ENCODE results near the gene ZBTB7B.

ZBTB7B gene

DNA sequence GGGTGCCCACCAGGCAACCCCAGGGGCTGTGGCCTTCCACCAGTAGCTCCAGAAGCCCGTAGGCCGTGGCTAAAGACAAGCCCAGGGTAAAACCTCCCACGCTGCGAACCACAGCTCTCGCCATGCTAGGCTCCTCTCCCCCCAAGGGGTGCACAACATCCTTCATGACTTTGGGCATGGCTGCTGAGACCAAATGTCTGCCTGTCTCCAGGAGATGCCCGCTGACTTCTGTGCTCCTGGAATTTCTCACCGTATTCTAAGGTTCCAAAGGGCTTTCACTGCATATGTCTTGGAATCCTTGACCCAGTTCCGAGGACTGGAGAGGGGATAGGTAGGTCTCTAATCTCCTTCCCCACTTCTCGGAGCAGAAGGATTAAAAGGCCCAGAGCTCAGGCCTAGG lies 30.9 kb downstream of the ZBTB7B start, which contains the start of the genes DCST1 and DCST2:
Gene DCST1 (plus strand): TSS at position 301 of the 400 bp plus-strand sequence. CDS start 213 bp downstream, outside the sequence.
Gene DCST2 (minus strand): TSS at position 258 of the 400 bp plus-strand sequence. CDS start 80 bp downstream, at position 178.
- in situ Hi-C loops (cut with HindIII; ENCODE audit: low sequenced_read_pairs), result no loop called here

DNA sequence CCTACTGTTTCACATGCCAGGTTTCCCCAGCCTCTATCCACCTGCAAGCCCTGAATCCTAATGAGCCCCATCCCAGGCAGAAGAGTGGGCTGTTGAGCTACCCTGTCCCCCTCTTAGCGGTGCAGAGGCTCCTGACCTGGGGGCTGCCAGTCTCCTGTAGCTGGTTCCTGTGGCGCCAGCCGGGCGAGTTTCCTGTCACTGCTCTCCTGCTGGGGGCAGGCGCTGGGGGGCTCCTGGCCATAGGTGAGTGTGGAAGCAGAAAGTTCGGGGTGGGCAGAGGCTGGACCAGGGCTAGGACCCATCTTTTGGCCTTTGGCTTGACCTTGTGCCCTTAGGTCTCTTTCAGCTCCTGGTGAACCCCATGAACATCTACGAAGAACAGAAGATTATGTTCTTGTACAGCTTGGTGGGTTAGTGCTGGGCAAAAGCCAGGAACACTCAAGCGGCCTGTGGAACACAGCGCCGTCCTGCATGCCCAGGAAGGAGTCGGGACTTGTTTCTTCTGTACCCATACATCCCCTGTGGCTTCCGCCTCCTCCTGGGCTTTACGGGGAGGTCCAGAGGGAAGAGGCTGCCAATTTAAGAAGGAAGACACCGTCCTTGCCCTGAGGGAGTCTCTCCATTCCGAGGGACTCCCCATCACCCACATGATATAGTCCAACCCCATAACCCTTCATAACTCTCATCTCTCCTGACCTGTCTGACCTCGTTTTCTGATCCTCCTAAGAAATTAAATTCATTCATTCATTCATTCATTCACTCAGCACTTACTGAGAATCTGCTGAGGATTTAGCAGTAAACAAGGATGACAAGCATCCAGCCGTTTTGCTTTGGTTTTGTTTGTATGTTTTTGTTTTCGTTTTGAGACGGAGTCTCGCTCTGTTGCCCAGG lies 32.0 kb downstream of the ZBTB7B start:
- in situ Hi-C loops (cut with HindIII; ENCODE audit: low sequenced_read_pairs), result no loop called here

DNA sequence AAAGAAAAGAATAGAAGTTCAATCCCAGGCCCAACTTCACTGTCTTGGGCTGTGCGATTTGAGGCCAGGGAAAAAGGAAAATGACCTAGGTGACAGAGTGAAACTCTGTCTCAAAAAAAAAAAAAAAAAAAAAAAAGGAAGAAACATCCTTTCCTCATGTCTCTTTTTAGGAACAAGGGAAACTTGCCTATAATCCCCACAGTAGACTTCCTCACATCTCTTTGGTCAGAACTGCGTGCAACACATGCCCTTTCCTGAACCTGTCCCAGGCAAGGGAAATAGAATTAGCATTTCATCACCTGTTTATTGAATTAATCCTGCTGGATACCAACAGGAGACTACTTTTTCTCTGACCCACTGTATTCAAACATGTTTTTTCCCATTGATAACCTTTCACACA lies 33.3 kb downstream of the ZBTB7B start:
- in situ Hi-C loops (cut with HindIII; ENCODE audit: low sequenced_read_pairs), result no loop called here

DNA sequence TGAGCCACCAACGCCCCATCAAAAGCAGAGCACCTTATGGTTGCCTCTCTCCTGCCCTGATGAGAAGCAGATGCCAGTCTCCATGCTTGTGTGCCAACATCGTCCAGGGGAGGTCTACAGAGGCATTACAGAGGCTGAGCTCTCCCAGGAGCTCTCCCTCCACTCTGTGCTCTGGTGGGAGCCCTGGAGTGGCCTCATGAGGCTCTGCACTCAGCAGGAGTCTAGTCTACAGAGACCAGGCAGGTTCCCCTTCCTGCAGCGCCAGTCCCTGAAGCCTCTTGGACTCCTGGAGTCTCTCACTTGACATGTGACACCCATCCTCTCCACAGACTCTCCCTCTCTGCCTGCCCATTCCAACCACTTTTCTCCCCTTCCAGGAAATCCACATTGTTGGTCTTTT lies 34.4 kb downstream of the ZBTB7B start:
- in situ Hi-C loops (cut with HindIII; ENCODE audit: low sequenced_read_pairs), result no loop called here

DNA sequence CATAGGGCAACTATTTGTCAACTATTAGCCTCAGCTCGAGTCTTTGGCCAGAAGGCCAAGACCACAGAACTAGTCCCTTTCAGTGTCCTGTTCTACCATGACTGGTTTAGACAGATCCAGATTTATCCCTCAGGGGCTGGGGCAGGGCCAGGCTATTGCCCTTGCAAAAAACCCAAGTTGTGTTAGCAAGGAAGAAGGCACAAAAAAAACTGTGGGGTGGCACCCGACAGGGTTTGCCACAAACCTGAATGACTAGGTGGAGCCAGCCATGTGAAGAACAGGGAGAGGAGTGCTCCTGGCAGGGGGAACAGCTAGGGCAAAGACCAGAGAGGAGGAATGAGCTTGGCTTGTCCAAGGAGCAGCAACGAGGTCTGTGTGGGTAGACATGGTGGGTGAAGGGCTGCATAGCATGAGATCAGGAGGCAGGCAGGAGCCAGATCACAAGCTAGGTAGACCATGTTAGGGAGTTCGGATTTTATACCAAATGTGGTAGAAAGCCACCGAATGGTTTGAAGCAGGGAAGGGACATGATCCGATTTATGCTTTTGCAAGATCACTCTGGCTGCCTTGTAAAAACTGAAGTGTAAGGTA lies 35.3 kb downstream of the ZBTB7B start:
- in situ Hi-C loops (cut with HindIII; ENCODE audit: low sequenced_read_pairs), result no loop called here

DNA sequence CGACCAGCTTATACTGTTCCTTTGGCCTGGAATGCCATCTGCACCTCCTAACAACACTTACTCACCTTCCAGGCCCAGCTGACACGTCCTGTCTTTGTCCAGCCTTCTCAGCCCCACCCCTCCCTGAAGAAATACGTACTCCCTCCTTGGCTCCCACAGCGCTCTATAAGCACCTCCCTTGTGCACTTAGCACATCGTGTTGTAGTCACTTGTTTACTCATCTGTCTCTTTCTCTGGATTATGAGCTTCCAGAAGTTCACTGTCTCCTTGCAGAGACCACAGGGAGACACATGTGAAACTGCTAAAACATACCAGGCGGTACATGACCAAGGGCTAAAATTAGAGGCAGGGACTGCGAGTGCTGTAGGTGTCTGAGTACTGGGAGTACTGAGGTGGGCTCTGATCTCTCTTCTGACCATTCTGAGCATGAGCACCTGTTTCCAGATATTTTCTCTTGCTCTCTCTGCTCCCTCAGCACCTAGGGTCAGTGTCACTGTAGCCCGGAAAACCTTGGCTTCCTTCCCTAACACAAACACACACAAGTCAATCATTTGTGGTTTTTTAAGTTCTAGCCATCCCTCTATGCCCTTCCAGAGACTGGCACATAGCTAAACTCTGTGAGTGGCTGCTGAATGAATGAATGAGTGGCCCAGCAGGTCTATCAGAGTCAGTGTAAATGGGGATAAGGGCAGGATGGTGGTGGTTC lies 36.2 kb downstream of the ZBTB7B start:
- in situ Hi-C loops (cut with HindIII; ENCODE audit: low sequenced_read_pairs), result no loop called here

DNA sequence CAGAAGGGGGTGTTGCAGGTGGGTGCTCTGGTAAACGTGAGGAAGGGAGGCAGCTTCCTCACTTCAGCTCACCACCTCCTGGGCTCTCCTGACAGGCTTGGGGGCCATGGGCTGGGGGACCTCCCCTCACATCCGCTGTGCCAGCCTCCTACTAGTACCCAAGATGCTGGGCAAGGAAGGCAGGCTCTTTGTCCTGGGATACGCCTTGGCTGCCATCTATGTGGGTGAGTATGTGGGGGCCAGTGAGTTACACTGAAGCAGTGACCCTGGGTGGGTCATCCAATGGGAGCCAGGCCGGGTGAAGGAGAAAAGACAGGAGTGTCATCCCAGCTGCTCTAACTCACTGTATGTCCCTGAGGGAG lies 36.7 kb downstream of the ZBTB7B start:
- in situ Hi-C loops (cut with HindIII; ENCODE audit: low sequenced_read_pairs), result no loop called here

DNA sequence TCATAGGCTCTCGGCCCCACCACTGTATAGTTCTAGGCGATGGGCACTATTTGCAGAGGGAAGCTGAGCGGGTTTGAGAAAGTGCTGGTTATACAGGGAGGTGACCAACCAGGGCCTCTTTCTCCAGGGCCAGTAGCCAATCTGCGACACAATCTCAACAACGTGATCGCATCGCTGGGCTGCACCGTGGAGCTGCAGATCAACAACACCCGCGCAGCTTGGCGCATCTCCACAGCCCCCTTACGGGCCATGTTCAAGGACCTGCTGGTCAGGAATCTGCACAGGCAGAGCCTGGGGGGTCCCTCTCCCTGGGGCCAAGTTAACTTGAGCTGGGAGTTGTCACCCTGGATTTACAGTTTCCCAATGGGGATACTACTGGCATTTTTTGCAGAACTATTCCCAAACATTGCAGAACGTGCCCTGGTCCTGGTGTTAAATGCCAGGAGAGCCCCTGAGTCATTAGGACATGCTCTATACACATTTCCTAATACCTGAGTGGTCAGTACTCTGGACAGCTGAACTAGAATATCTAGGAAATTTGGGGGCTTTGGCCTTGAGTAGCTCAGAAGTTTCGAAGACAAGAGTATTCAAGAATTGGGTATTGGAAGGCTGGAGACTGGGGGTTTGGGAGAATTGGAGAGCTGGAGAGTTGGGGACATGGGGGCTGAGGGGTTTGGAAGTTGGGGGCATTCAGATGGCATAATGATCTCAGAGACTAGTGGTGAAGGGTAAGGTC lies 37.9 kb downstream of the ZBTB7B start:
- in situ Hi-C loops (cut with HindIII; ENCODE audit: low sequenced_read_pairs), result no loop called here

DNA sequence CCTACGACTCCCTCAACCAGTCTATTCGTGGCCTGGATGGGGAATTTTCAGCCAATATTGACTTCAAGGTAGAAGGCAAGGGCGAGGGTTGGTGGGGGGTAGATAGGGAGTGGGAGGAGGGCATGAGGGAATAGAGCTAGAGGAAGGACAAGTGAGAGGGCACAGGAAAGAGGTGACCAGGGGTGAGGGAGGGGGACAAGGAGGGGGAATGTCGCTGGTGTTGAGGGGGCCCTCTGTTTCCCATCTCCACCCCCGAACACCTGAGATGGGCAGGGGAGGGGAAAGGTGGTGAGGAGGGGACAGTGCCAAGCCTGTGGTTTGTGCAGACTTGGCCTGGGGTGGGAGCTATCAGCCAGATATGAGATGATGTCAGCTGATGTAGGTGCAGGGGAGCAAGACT lies 40.2 kb downstream of the ZBTB7B start:
- in situ Hi-C loops (cut with HindIII; ENCODE audit: low sequenced_read_pairs), result no loop called here

DNA sequence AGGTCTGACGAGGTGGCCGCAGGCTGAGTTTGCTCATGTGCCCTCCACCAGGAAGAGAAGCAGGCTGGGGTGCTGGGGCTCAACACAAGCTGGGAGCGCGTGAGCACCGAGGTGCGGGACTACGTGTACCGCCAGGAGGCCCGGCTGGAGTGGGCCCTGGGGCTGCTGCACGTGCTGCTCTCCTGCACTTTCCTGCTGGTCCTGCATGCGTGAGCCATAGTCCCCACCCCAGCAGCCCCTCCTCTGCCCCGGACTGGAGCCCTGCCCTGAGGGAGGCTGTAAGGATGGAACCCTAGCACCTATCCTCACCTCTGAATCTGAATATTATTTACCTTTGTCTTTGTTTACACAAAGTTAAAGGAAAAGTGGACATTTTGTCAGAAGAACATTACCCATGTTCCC lies 40.7 kb downstream of the ZBTB7B start:
- in situ Hi-C loops (cut with HindIII; ENCODE audit: low sequenced_read_pairs), result no loop called here

DNA sequence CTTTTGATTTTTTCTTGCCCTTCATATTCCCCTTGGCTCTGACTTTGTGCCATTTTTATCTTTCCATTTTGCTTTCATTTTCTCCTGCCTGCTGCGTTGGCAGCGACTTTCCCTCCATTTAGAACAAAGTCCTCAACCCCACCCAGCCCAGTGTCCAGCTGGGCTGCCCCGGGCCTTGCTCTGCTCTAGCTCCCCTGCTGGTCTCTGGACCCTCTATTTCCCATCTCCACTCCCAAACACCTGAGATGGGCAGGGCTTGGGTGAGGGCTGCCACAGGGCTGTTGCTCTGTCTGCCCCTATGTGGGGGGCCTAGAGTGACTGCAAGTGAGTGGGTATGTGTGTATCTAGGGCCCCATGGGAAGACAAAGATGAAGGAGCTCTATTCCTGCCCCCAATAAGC lies 41.2 kb downstream of the ZBTB7B start:
- in situ Hi-C loops (cut with HindIII; ENCODE audit: low sequenced_read_pairs), result no loop called here

DNA sequence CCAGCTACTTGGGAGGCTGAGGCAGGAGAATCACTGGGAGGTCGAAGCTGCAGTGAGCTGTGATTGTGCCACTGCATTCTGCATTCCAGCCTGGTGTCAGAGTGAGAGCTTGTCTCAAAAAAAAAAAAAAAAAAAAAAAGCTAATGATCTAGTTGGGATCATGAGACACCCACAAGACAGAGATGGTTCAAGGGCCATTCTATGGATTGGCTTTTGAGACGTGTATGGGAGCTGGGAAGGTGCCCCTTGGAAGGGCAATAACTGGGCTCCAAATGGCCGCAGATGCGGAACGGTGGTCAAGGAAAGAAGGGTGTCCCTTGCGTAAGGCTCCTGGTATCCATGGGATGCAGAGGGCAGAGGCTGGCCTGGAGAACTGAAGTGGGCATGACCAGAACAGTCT lies 41.8 kb downstream of the ZBTB7B start:
- in situ Hi-C loops (cut with HindIII; ENCODE audit: low sequenced_read_pairs), result no loop called here

DNA sequence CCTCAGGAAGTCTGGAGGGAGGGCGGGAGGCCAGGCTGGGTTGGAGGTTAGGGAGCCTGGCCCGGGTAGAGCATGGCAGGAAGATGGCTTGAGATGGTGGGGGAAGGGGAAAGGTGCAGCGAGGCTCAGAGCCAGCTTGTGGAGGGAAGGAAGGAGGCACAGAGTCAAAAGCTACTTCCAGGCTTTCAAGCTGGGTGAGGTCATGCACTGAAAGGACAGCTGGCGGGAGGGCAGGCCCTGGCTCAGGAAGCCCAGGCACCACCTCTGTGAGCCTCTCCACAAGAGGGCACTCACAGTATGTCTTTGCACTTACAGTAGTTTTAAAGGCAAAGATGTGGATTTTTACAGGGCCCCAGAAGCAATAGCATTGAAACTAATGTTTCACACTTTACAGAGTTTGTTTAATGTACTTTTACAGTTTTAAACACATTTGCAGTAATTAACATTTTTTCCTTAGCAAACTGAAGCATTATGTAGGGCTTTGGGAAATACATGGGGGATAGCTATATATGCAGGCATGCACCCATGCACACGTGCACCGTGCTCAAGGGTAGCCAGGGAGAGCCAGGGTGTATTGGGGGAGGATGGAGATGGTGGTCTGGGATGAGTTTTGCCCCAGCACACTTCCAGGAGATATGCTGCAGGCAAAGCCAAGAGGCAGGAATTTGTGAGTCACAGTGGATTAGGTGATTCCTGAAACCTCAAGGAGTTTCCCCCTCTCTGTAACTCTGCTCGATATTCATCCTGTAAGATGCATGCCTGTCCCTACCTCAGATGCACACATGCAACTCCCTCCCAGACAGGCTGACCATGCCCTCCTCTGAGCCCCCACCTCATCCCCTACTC lies 42.4 kb downstream of the ZBTB7B start:
- in situ Hi-C loops (cut with HindIII; ENCODE audit: low sequenced_read_pairs), result no loop called here

DNA sequence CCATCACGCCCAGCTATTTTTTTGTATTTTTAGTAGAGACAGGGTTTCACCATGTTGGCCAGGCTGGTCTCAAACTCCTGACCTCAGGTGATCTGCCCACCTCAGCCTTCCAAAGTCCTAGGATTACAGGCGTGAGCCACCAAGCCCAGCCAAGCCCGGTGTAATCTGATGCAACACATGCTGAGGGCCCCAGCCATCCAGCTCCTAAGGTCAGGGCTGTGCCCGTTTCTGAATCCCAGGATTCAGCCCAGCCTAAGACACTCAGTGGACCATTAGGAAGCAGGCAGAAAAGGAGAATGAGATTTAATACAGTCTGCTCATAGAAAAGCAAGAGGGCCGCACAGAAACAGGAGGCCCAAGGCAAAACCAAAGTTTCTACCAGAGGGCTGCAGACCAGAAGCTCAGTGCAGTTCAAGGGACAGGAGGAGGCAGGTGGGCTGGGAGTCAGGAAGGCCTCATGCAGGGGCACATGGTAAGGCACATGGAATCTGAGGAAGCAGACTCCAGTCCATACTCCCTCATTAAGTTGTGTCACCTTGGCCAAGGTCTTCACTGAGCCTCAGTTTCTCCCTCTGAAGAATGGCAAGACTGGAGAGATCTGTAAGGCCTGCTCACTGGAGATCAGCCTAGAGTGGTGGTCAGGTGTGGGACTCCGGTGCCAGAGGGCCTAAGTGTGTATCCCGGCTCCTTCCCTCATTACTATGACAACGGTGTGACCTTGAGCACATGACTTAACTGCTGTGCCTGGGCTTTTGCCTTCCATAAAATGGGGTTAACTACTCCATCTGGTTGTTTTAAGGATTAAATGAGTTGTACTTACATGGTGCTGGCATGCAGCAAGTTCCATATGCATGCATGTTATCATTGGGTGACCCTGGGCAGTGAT lies 46.1 kb downstream of the ZBTB7B start:
- in situ Hi-C loops (cut with HindIII; ENCODE audit: low sequenced_read_pairs), result no loop called here

DNA sequence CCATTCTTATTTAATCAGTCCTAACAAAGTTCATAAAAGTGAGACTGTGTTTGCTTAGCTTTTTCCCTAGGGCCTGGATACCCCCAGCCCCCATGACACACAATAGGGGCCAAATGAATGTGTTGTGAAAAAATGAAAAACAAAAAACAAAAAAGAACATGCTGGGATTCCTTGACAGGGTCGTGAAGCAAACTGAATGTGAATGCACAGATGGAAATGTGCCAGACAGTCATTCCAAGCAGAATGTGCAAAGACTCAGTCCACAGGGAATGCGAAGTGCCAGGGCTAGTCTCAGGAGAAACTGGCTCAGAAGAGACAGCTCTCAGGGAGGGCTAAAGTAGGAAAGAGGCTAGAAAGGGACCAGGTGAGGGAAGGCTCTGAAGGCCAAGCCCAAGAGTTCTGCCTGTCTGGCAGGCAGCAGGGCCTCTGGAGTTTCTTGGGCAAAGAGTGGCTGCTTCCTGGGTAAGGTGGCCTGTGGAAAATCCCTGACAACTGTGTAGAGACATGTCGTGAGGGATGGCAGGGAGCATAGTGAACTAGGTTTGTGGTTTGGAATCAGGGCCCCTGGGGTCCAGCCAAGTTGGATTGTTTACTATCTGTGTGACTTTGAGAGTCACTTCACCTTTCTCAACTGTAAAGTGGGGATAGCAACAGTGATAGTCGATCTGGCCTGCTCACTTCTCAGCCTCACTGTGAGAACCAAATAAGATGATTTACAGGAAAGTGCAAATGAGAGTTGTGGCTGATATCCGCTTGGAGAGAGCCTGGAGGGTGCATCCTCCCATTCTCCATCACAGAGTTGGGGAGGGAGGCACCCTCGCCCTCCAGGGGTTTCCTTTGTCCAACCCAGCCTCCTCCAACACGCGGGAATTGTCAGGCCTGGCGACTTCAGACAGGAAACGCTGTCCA lies 47.3 kb downstream of the ZBTB7B start:
- in situ Hi-C loops (cut with HindIII; ENCODE audit: low sequenced_read_pairs), result no loop called here

DNA sequence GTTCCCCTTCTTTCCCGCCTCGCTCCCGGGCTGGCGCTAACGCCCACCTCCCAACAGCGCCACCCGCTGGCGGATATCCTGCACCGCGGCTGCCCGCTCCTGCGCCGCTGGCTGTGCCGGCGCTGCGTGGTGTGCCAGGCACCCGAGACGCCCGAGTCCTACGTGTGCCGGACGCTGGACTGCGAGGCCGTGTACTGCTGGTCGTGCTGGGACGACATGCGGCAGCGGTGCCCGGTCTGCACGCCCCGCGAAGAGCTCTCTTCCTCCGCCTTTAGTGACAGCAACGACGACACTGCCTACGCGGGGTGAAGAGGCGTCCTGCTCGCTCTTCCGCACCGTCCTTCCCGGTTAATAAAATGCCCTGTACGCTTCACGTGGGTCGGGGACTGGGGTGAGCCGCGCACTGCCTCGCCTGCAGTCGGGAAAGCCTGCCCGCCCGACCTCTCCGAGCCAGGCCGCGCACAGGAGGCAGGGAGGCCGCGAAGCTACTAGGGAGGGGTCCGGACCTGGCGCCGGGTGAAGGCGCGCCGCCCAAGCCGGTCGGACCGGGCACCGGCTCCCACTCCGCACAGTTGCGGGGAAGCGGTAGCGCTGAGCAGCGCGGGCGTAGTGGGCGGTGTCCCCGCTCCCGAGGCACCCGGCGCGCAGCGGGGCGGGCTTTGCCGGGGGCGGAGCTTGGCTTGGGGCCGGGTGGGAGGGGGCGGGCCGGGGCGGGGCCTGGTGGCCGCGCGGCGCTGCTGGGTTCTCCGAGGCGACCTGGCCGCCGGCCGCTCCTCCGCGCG lies 48.1 kb downstream of the ZBTB7B start, which contains the start of gene ADAM15:
Gene ADAM15 (plus strand): TSS at position 757 of the 782 bp plus-strand sequence. CDS start 71 bp downstream, outside the sequence.
- in situ Hi-C loops (cut with HindIII; ENCODE audit: low sequenced_read_pairs), result no loop called here

DNA sequence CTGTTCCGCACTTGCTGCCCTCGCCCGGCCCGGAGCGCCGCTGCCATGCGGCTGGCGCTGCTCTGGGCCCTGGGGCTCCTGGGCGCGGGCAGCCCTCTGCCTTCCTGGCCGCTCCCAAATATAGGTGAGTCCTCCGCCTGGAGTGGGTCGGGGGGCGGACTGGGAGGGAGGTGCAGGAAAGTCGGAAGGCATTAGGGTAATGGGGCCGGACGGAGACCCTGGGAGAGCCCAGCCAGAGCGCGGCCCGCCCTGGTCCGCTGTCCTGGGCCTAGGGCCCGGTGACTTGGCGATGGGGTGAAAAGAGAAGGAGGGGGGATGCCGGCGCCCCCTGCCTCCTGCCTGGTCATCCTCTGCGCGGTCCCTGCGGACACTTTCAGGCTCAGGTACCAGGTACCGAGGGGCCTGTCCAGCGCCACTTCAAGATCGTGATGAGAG lies 48.8 kb downstream of the ZBTB7B start:
- in situ Hi-C loops (cut with HindIII; ENCODE audit: low sequenced_read_pairs), result no loop called here

All from endothelial cell of hepatic sinusoid (primary cell).